T47D (cell line): ENCODE data around the gene USP9X.
"Not testable (repeated sequence)": the region's sequence is repeated elsewhere in the genome, so short reads cannot be mapped to it uniquely, and the experiment has no call there.

Experiments used
- DNase-seq, 2 experiments: peaks; one replicate each; pipeline versions ENCODE4 v3.0.0 to v3.0.0-alpha.2; 2011 to 2012; ENCODE audit warnings: low read depth in 1 of 2, low spot score in 1 of 2
- JUND ChIP-seq: IDR thresholded peaks from 2 replicates; pipeline ENCODE4 v1.6.1; 2012; ENCODE audit warnings: low read depth
- in situ Hi-C: cut with HindIII; loops from 2 replicates; pipeline ENCODE4 v1.10.0; 2016; ENCODE audit warnings: low sequenced_read_pairs, low pct_unique_long_range_greater_than_20kb

Gene USP9X

GRCh38 chrX:41184312-41184711 lies 99.1 kb downstream of the USP9X start:
- no peak for DNase-seq
- in situ Hi-C loops, result no loop called here
- no peak for TF ChIP-seq JUND

- DNase-seq, in situ Hi-C loops: not testable (repeated sequence)
These were observed 101.7 kb downstream of the USP9X start for GRCh38 chrX:41186946-41187345.

DNA sequence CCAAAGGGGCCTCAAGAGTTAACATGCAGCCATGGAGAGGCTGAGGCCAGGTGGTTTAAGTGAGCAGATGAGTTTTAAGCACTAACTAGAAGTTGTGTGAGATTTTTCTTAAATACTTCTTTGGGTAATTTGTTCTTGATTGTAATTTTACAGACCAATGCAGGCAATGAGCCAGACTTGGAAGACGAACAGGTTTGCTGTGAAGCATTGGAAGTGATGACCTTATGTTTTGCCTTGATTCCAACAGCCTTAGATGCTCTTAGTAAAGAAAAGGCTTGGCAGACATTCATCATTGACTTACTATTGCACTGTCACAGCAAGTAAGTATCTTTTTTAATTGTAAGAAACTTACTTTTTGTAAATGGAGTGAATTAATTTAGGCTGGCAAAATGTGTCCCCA lies 103.9 kb downstream of the USP9X start:
- TF ChIP-seq JUND, result no peak
- no peak for DNase-seq
- in situ Hi-C loops, result no loop called here

- in situ Hi-C loops, result no loop called here
- DNase-seq, result no peak
- TF ChIP-seq JUND, result no peak
These were observed 107.6 kb downstream of the USP9X start for GRCh38 chrX:41192880-41193279.

DNA sequence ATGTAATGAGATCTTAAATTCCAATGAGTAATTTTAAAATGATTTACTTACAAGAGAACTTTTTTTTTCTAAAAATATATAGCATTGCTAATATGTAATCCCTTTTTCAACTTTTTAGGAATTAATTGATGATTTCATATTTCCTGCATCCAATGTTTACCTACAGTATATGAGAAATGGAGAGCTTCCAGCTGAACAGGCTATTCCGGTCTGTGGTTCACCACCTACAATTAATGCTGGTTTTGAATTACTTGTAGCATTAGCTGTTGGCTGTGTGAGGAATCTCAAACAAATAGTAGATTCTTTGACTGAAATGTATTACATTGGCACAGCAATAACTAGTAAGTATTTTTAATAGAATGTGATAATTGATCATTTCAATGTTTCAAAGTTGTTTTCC lies 113.2 kb downstream of the USP9X start:
- in situ Hi-C loops, result no loop called here
- peak; percentile 75 for TF ChIP-seq JUND
- DNase-seq, result peak; percentile 4 to 91

GRCh38 chrX:41200785-41201184 lies 115.5 kb downstream of the USP9X start:
- no peak for TF ChIP-seq JUND
- in situ Hi-C loops, result no loop called here
- DNase-seq, result no peak

GRCh38 chrX:41209853-41210252 lies 124.6 kb downstream of the USP9X start:
- in situ Hi-C loops, result no loop called here
- DNase-seq, result no peak
- no peak for TF ChIP-seq JUND

DNA sequence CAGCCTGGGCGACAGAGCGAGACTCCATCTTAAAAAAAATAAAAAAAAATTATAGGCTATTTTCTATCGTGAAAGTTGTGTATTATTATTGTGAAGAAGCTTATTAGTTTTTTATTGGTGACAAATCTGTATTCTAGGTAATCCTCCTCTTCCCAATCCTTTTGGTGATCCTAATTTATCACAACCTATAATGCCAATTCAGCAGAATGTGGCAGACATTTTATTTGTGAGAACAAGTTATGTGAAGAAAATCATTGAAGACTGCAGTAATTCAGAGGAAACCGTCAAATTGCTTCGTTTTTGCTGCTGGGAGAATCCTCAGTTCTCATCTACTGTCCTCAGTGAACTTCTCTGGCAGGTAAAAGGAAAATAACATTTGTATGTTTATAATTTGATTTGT lies 139.4 kb downstream of the USP9X start:
- in situ Hi-C loops, result no loop called here
- TF ChIP-seq JUND, result no peak
- DNase-seq, result no peak

GRCh38 chrX:41233988-41234387 lies 148.7 kb downstream of the USP9X start:
- in situ Hi-C loops, result no loop called here
- DNase-seq, result no peak
- TF ChIP-seq JUND, result no peak

- DNase-seq, in situ Hi-C loops: not testable (repeated sequence)
These were observed 149.2 kb downstream of the USP9X start for GRCh38 chrX:41234471-41234870.

DNA sequence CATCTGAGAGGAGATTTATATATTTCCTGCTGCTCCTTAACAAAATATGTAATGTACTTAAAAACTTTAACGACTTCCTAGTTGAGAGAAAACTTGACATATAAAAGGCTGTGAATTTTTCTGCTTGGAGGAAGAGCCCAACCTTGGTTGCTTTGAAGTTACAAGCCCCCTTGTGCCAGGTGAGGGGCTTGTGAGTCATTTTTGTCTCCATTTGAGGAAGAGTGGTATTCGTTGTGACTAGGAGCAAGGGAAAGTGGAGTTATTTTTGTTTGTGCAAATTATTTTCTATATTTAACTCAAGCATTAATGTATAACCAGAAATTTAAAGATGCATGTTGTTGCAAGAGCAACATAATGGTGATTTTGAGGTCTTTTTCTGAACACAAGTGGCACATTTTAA lies 149.7 kb downstream of the USP9X start:
- in situ Hi-C loops, result no loop called here
- no peak for TF ChIP-seq JUND
- DNase-seq, result no peak

- TF ChIP-seq JUND, result no peak
- DNase-seq, result no peak
- in situ Hi-C loops, result no loop called here
These were observed 151.4 kb downstream of the USP9X start for GRCh38 chrX:41236629-41237028.

DNA sequence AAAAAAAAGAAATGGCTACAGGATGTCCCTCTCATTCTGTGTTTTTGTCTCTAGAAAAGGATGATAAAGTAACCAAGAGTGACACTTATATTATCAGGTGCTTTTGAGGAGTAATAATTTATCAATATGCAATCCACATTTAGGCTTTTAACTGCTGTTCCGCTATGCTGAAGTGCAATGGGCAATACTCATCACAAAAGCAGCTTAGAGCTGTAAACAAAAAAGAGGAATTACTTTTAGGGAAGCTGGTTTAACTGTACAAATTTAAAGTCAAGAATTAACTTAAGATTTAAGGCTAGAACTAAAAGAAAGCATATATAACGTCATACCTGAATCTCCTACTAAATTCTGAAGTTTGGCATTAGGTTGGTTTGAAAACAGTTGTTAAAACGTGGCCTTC lies 155.3 kb downstream of the USP9X start:
- no peak for DNase-seq
- no peak for TF ChIP-seq JUND
- in situ Hi-C loops, result no loop called here

DNA sequence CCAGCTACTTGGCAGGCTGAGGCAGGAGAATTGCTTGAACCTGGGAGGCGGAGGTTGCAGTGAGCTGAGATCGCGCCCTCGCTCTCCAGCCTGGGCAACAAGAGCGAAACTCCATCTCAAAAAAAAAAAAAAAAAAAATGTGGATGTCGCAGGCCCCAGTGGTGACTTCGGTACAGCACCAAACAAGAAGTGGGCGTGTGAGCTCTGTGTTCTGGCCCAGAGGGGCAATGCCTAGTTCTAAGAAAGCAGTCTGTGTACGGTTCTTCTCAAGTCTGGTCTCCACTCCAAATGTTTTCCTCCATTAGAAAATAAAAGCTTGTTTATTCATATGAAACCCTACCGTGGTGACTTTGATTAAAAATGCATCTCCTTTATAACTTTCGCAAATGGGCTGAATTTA lies 156.7 kb downstream of the USP9X start:
- no peak for TF ChIP-seq JUND
- no peak for DNase-seq
- in situ Hi-C loops, result no loop called here

DNA sequence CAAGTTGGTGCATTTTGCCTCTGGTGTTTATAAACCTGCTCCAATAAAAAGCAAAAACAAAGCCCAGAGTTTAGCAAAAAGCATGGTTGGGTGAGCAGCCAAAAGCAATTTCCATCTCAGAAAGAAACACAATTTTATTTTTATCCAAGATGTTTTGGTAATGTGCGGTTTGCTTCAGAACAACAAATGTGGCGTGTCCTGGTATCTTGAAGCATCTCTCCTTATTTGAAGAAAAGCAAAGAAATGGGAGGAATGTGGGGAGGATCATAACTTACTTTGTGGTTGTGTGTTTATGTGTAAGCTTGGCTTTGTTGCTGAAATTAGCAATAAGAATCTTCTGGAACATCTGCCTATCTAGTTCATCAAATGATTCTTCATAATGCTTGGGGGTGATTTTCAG lies 160.4 kb downstream of the USP9X start:
- 0 out of 2 replicates have a peak, but pooled peaks have one; percentile 10 for TF ChIP-seq JUND
- peak in 1 of 2 experiments; percentile 77 for DNase-seq
- in situ Hi-C loops, result no loop called here
